ENCODE measurements around the gene CRISPLD2.

CRISPLD2 gene, protein sequence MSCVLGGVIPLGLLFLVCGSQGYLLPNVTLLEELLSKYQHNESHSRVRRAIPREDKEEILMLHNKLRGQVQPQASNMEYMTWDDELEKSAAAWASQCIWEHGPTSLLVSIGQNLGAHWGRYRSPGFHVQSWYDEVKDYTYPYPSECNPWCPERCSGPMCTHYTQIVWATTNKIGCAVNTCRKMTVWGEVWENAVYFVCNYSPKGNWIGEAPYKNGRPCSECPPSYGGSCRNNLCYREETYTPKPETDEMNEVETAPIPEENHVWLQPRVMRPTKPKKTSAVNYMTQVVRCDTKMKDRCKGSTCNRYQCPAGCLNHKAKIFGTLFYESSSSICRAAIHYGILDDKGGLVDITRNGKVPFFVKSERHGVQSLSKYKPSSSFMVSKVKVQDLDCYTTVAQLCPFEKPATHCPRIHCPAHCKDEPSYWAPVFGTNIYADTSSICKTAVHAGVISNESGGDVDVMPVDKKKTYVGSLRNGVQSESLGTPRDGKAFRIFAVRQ

DNA sequence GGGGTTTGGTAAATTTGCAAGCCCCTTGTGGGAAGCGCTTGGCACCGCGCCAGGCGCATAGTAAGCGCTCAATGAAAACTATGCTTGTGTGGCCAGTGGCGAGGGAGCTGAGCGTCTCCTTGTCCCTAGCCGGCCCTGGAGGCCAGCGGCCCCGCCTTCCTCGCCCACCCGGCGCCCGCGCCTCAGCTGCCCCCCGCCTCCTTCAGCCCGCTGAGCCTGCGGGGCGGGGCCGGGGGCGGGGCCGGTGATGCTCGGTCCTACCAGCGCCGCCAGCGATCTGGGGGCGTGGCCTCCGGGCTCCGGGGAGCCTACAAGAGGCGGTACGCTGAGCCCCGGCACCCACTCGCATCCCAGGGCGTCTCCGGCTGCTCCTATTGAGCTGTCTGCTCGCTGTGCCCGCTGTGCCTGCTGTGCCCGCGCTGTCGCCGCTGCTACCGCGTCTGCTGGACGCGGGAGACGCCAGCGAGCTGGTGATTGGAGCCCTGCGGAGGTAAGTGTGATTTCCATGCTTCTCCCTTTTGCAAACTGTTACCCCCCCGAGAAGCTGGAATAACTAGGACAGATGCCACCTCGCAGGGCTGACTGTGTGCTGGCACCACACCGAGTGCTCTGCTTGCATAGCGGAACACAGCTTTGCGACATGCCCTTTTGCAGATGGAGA, at the start of gene CRISPLD2:
Gene CRISPLD2 (plus strand): TSS at position 342 of the 661 bp plus-strand sequence. CDS start 18,511 bp downstream, outside the sequence.
- no peak for DNase-seq

DNA sequence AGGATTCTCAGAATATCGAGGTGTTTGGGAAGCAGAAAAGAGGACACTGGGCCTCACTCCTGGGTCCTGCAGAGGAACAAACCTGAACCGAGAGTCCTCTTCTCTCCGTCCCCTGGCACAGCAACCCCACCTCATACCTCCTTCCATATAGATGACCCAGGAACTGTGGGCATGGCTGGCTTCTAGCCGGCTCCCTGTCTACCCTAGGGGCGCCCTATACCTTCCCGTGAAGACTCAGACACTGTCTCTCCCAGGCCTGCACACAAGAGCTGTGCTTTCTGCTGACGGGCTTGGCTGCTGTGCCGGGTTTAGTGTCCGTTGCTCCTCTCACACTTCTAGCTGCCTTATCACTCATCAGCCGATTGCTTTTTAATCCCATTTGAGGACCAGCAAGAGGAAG, 46.5 kb upstream of the CRISPLD2 start:
- no peak for DNase-seq

DNA sequence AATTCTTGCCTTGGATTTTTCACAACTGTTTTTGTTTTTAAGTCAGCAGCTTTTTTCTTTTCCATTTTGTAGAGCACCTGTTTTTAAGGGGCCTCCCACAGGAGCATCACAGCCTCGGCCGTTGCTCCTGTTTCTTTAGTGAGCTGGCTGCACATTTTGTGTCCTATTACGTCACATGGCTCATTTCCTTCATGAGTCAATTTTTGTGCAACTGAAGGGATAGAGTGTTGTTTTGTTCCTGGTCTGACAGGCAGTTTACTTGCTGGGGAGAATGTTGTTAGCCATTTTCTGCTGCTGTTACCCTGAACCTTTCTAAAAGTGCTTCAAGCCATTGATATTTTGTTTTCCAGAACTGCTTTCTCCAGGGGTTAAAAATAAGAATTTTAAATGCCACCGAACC, 45.0 kb upstream of the CRISPLD2 start:
- DNase-seq = no peak

DNA sequence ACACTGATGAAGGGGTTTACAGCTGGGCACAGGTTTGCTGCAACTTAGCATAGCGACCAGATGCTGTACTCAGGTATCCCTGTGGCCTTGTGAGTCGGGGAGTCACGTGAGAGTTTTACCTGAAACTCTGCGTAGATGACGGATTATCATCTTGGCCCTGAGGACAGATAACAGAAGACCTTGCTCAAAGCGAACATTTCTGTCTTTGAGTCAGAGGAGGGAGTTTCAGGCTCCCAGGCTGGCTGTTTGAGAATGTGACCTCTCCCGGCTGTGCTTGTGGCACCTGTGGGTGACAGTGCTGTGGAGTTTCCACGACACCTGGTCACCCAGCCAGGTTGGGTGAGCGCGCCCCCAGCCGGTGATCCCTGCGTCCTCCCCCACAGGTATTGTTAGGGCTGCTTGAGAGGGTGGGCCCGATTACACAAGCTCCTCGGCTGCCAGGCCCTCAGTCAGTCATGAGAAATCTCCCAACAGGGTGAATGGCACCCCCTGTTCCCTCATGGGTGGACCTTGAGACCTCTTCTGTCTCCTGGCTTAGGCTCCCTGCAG, 44.4 kb upstream of the CRISPLD2 start:
- DNase-seq = no peak

DNA sequence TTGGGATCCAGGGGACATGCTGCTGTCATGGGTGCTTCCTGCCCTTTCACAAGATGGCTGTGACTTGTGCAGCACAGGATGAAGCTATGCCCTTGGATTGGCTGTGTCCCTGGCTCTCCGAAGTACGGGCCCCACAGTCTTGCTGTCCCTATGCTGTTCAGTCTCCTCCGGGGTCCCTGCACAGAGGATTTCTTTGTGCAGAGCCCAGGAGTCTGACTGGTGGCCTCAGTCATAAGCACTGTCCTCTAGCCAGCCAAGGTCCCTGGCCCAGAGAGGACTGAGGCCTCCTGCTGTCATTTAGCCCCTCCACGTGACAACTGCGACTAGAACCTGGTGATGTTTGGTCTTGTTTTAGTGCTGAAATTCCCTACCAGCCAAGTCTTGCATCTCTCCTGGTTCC, 42.4 kb upstream of the CRISPLD2 start:
- DNase-seq = no peak

DNA sequence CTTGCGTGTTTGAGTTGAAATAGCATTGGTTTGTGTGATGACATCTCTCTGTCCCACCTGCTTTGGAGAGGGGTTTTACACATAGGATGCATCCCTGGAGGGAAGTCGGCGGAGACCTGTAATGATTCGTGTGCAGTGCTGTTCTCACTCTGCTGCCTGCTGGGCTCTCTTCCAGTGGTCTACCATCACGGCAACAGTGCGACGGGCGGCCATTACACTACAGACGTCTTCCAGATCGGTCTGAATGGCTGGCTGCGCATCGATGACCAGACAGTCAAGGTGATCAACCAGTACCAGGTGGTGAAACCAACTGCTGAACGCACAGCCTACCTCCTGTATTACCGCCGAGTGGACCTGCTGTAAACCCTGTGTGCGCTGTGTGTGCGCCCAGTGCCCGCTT, 41.1 kb upstream of the CRISPLD2 start:
- DNase-seq = no peak

DNA sequence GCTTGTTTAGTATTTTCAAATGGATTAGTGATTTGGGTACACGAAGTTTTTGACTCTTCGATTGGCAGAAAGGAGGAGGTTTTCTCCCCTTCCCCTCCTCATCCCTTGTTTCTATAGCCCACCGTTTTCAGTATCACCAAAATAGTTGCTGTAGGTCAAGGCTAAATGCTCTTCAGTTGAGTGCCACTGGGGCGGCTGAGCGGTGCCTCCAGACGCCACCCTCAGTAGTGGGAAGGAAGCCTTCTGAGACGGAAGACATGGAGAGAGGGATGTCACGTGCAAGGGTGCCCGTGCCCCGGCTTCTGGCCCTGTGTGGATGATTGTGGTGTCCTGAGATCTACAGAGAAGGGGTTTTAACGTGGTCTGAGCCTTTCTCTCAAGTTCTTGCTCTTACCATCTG, 39.7 kb upstream of the CRISPLD2 start:
- DNase-seq = no peak

DNA sequence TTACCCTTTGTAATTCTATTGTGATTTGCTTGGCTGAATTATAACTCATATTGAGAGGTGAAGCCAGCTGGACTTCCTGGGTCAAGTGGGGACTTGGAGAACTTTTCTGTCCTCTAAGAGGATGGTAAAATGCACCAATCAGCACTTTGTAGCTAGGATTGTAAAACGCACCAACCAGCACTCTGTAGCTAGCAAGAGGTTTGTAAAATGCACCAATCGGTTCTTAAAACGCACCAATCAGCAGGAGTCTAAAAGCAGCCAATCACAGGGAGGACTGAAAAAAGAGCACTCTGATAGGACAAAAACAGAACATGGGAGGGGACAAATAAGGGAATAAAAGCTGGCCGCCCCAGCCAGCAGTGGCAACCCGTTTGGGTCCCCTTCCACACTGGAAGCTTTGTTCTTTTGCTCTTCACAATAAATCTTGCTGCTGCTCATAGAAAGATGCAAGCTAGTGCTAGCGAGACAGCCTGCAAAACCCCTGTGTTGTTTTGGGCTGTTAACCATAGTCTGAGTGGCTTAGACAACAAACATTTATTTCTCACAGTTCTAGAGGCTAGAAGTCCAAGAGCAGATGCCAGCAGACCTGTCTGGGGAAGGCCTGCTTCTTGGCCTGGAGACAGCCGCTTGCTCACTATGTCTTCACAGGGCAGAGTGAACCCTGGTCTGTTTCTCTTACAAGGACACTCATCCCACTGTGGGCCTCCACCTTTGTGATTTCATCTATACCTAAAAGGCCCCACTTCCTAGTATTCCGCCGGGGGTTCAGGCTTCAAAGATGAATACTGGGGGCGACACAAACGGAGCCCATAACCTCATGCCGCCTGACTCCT, 39.0 kb upstream of the CRISPLD2 start:
- DNase-seq = no peak

DNA sequence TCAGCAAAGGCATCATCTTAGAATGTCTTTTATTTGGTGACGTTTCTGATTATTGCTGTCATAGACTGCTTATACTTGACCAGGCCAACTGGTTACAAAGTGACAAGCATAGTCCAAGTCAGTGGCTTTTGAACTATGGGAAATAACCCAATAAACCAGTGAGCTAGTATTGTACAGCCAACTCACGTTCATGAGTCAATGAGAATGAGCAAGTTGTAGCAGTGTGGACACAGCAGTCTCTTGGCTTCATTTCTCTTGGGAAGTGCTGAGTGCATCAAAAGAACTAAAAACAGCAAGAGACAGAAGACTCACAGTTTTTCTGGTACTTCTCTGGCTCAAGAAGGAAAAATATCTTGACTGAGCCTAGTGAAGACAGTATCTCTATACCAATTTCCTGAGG, 36.9 kb upstream of the CRISPLD2 start:
- DNase-seq = no peak

DNA sequence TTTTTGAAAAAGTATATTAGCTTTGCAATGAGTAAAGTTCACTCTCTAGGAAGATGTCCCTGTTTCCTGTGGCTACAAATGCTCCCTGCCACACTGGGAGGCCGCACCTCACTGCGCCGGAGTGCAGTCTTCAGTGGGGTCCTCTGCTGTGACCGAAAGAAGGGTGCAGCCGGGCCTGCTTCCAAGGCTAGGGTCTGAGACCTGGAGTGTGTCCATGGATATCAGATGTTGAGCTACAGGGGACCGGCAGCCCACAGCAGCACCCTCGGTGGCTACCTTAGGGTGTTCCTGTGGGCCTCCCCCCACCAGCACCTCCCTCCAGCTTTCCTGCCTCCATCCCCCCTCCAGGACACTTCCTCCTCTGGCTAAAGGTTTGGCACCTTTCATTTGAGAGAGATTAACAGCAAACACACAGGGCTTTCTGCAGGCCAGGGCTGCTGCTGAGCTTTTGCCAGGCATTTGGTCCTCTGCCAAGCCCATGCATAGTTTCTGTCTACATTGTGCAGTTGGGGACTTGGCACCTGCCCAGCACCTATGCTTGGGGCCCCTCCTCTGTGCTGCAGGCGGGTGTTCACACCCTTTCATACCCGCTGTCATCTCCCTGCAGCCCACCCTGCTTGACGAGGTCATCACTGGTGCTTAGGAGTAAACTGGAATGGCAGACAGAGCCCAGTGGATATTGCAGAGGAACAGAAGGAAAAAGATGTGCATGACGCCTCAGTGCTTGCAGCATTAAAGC, 33.8 kb upstream of the CRISPLD2 start:
- DNase-seq = no peak

DNA sequence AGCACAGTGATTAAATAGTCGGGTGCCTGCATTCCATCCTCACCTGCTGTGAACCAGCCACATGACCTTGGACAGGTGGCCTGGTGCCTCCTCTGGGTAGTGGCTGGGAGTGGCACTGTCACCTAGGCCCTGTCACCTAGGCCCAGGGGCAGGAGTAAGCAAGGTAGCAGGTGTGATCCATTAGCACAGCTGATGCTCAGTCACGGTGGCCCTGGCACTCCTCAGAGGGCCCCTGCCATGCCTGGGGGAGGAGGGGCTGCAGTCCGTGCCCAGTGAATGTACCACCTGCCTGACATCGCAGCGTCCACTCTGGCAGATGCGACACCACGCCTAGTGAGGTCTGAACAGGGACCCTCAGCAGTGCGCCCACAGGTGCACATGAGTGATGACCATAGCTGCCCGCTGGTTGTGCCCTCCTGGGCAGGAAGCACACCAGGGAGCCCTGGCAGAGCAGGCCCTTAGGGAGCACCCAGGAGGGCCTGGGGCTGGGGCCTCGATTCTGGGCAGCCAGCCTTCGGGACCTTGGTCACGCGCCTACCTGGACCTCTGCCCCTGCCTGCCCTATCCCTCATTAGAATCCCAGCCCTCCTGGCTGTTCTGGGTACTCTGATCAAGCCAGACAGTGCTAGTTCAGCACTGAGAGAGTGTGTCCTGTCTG, 33.1 kb upstream of the CRISPLD2 start:
- no peak for DNase-seq

DNA sequence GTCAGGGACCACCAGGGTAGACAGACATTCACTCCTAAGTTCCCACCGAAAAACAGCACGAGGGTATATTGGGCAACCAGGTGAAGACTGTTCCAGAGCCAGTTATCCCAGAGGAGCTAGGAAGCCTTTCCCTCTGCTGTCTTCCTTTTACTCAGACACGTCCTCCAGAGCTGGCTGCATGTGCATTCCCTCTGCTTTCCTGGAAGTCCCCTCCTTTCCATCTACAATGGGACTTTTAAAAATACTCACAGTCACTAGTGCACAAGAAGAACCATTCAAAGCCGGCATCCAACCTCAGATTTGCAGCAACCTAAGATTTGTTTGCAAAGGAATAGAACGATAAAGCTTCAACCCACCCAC, 32.5 kb upstream of the CRISPLD2 start:
- no peak for DNase-seq

DNA sequence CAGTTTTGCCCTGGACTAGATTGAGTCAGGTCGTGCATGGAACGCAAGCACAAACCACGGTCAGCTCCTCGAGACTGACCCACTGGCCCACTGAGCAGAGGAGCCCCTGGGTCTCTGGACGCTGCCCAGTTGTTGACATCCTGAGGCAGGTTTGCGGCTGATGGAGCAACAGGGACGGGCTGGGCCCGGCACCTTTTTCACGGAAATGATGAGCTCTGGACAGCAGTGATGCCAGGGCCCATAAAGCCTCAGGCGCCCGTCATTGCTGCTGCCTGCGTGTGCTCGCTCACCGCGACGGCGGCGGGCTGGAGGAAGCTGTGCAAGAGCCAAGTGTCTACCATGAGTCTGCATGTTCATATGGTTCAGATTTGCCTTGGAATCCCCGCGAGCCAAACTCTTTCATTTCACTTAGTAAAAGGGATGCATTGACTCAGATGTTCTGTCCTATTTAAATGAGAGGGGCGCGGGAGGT, 30.8 kb upstream of the CRISPLD2 start:
- no peak for DNase-seq

DNA sequence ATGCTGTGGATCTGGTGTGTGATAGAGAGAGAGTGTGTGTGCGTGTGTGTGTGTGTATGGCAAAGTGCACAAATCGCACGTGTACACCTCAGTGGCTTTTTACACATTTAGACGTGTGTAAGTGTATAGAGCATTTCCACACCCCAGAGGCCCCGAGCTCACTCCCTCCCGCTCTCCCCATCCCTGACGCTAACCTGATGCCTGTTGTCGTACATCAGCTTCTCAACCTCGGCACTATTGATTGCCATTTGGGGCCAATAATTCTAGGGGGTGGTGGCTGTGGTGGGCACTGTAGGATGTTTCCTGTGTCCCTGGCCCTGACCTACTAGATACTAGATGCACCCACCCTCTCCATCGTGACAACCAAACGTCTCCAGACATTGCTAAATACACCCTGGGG, 30.4 kb upstream of the CRISPLD2 start:
- no peak for DNase-seq

DNA sequence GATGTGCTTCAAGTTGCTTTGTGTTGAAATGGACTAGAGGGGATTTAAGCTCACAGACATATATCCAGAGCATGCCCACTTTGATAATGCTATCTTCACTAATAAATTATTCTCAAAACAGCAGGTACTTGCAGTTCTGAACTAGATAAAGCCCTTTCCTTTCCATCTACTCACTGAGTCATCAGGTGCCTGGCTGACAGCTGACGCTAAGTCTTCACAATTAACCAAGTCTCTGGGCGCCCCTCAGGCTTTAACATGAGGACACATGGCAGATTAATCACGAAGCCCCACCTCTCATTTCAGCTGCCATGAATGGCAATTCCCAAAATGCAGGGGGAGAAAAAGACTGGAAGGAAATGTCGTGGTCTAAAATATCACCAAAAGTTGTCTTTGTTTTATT, 29.5 kb upstream of the CRISPLD2 start:
- no peak for DNase-seq

DNA sequence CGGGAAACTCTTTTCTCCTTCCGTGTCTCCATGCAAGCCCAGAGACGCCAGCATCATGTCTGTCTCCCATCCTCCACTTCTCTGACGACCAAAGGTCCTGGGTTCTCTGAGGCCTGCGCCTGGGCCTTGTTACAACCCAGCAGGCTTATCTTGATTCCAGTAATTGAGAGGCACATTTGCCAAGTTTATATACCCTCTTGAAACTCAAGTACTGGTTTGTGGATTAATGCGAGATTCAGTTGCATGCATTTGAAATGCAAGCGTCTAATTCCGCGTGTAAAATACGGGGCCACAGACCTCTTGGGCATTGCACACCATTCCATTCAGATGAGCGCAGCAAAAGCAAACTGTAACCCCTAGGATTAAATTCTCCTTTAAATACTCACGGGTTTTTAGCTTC, 28.7 kb upstream of the CRISPLD2 start:
- no peak for DNase-seq

DNA sequence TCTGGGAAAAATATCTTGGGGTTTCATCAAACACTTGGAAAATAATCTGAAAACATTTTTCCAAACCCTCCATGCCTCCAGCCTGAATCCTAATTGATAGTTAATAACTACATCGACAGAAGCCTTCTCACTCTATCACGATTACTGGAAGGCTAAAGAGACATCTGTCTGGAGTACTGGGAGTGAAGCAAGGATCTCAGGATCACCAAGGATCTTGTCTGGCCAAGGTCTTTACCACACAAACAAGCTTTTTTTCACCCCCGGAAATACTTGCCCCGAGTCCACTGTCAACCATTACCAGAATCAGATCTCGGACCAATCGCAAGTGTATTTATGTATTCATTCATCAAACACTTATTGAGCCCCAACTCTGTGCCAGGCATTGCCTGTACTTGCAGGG, 28.3 kb upstream of the CRISPLD2 start:
- no peak for DNase-seq

DNA sequence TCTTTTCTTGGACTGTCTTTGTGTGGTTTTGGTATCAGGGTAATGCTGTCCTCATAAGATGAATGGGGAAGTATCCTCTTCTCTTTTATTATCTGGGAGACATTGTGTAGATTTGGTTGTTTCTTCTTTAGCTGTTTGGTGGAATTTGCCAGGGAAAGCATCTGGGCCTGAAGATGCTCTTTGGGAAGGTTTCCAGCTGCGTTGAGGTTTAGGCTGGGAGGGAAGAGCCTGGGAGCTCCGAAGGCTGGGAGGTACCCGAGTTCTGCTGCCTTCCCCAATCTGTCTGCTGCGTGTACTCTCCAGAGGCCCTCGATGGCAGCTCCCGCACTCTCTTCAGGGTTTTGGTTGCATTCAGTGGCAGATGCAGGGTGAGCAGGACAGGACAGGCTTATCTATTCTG, 25.6 kb upstream of the CRISPLD2 start:
- no peak for DNase-seq

DNA sequence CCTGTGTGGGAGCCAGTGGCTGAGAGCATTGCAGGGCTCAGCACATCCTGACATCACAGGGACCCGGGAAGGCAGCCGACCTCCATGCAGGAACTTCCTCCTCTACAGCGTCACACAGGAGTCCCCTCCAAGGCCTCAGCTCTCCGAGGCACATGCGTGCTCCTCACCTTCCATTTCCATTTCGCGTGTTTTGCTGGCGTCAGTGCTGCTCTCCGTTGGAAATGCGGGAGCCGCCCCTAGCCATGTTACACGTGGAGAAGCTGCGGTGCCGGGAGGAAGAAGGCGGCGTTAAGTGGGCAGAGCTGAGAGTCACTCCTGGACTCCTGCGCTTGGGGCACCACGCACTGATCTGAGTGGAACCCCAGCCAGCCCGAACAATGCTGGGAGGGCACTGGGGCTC, 25.2 kb upstream of the CRISPLD2 start:
- no peak for DNase-seq

DNA sequence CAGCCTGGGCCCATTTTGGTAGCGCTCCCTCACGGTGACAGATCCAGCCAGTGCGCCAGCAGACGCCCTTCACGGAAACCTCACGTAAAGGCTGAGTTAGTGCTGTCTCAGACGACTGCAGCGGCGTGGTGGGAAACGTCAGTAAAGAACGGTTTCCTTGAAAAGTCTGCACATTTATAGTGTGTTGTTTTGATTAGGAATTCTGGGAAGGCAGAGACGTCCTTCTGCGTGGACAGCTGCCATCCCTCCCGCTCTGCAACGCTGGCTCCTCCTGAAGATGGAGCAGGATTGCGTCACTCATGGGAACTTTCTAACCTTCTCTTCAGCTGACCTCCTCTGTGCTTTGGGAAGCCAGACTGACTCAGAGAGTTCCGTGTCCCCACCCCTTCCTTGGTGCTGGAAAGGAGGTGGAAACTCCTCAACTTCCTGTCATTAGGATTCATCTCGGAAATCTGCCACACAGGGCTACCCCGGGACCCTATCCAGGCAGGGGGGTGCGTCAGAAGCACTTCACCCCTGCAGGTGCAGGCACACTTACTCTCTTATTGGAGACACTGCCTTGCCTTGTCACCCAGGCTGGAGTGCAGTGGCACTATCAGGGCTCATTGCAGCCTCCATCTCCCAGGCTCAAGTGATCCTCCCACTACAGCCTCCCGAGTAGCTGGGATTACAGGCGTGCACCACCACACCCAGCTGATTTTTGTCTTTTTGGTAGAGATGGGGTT, 24.3 kb upstream of the CRISPLD2 start:
- DNase-seq = no peak

Data from NK-92 treated with Interleukin-12 subunit alpha and Interleukin-12 subunit beta, amount 100 ng/mL, for 24 hours (cell line).